GM12891 (cell line): ENCODE measurements around the gene RUNX1.
A peak's percentile ranks its signal among the peaks of the same experiment; 100 is the strongest.

Source experiments
- DNase-seq: peaks from one replicate; pipeline ENCODE4 v3.0.0; 2011; ENCODE audit warnings: low spot score; ENCODE audit not compliant: insufficient read length
- FAIRE-seq: peaks from 2 replicates; lab custom pipeline; 2011; peaks lifted over from hg19 to GRCh38; lab: Jason Lieb, UNC
- PAX5 ChIP-seq: IDR thresholded peaks from 2 replicates; pipeline ENCODE4 v1.6.1; 2011; ENCODE audit warnings: low read length, moderate library complexity, mild to moderate bottlenecking; ENCODE audit not compliant: insufficient read depth, severe bottlenecking
- POLR2A ChIP-seq: IDR thresholded peaks from 2 replicates; pipeline ENCODE4 v1.6.1; 2011; ENCODE audit warnings: low read depth, low read length, control low read depth
- POLR2AphosphoS5 ChIP-seq: IDR thresholded peaks from 2 replicates; pipeline ENCODE4 v1.6.1; 2011; ENCODE audit warnings: low read depth, low read length, control low read depth
- POU2F2 ChIP-seq: IDR thresholded peaks from 2 replicates; pipeline ENCODE4 v1.6.1; 2011; ENCODE audit warnings: low read depth, mild to moderate bottlenecking, control low read depth, low read length, moderate library complexity
- SPI1 ChIP-seq: IDR thresholded peaks from 2 replicates; pipeline ENCODE4 v1.6.1; 2011; ENCODE audit warnings: low read depth, low read length, control low read depth
- TAF1 ChIP-seq: IDR thresholded peaks from 2 replicates; pipeline ENCODE4 v1.6.1; 2011; ENCODE audit warnings: low read depth, low read length, control low read depth

RUNX1 gene

DNA sequence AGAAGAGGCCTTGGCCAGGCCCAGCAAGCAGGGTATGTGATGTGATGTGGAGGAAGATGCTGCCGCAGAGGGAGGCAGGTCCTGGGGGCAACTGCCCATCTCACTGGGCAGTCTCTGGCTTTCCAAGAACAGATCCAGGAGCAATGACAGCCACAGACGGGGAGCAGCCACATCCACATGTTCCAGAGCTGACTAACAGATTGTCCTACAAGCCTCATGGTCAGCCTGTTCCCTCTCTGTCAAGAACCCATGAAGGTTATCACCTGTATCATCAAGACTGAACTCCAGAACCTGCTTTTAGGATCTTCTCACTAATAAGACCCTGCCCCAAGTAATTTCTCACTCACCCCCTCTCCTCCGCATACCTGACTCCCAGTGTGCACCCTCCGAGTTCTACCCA, 187.8 kb downstream of the RUNX1 start:
- no peak for DNase-seq
- FAIRE-seq = no peak
- TF ChIP-seq POLR2A = 0 out of 2 replicates have a peak, but pooled peaks have one; percentile 62
- no peak for TF ChIP-seq SPI1
- TF ChIP-seq PAX5 = no peak
- no peak for TF ChIP-seq TAF1
- TF ChIP-seq POLR2AphosphoS5 = peak; percentile 88
- TF ChIP-seq POU2F2 = no peak

DNA sequence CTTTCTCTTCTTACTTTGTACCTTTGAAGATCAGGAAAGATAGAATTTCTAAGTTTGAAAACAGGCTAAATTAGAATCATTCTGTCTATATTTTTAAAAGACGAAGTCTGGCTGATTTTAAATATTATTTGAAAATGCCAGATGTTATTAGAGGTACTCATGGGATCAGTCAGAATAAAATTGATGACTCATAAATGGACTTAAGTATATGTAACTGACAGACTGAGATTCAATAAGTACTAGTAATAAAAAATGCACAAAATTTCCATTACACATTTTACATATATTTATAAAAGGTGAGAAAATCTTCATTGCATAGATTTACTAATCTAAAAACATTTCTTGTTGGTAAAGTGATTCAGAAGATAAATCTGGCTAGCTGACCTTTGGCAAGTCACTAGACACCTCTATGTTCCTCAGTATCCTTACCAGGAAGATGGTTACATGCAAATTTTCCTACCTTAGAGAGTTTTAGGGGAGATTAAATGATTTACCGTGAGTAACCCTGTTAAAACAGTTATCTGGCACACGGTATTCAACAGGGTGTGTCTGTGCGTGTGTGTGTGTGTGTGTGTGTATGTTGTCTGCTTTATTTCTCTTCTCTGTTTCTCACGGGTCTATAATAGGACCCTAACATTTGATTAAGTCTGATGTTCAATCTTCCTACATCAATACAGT, 189.0 kb downstream of the RUNX1 start:
- TF ChIP-seq POU2F2 (no peak), SPI1 (no peak), POLR2AphosphoS5 (no peak), TAF1 (no peak), PAX5 (no peak), POLR2A (no peak)
- no peak for DNase-seq
- no peak for FAIRE-seq

DNA sequence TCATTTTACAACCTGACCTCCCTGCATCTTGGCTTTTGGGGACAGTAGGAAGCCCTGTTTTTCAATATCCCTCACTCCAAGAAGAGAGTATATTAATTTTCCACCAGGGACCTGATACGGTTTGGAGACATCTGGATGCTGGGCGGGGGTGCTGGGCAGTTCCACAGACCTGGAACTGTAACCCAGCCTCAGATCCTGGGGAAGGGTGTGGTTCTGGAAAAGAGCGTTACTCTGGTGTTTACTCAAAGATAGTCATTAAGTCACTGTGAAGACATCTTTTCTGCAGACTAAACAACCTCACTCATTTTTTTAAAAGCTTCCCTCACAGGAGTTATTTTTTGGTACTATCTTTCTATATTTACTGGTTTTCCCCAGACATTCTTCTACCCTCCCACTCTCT, 190.5 kb downstream of the RUNX1 start:
- DNase-seq = no peak
- no peak for FAIRE-seq
- TF ChIP-seq SPI1 = no peak
- TF ChIP-seq POU2F2 = no peak
- no peak for TF ChIP-seq TAF1
- TF ChIP-seq PAX5 = no peak
- TF ChIP-seq POLR2AphosphoS5 = no peak
- TF ChIP-seq POLR2A = no peak

DNA sequence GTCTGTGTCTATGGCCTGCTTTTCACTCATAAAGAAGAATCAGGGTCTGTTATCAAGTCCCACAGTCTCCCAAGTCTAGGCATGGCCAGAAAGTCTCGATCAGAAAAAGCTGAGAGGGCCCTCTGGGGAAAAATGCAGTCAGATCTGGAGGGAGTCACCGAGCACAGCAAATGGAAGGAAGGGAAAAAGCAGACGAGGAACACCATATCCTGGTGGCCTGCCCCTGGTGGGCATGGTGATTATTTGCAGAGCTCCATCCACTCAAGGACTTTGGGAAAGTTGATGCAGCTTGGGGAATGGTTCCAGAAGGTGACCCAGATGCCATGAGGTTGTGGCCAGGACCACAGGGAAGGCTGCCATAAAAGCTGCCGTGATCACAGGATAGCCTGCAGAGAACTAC, 191.2 kb downstream of the RUNX1 start:
- DNase-seq (no peak), FAIRE-seq (no peak)
- no peak for TF ChIP-seq TAF1
- TF ChIP-seq POLR2A = no peak
- no peak for TF ChIP-seq SPI1
- no peak for TF ChIP-seq PAX5
- no peak for TF ChIP-seq POU2F2
- no peak for TF ChIP-seq POLR2AphosphoS5

DNA sequence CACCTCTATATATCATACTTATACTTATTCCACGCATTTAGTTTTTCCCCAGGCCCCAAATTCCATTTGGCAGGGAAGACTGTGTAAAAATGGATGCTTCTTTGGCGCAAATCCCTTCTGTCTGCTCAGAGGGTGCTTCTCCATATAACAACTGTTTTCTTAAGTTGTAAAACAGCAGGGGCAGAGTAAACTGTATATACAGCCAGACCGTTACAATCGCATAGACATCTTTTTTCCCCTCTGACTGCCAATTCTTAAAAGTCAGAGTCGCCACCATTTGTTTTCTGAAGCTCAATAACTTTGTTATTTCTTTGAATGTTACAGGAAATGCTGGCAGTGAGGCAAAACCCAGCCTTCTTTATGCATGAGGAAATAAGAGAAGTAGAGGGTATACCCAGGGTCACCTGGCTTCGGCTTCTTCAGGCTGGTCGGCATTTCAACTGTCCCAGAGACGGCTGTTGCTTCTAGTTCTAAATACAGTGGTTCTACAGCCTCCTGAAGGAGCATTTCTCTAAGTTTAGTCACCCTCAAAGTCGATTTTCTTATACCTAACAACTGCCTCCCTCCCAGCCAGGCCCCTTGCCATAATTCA, 191.9 kb downstream of the RUNX1 start:
- no peak for TF ChIP-seq POU2F2
- no peak for TF ChIP-seq SPI1
- no peak for TF ChIP-seq POLR2AphosphoS5
- TF ChIP-seq POLR2A = no peak
- no peak for TF ChIP-seq TAF1
- TF ChIP-seq PAX5 = no peak
- no peak for DNase-seq
- FAIRE-seq = no peak

DNA sequence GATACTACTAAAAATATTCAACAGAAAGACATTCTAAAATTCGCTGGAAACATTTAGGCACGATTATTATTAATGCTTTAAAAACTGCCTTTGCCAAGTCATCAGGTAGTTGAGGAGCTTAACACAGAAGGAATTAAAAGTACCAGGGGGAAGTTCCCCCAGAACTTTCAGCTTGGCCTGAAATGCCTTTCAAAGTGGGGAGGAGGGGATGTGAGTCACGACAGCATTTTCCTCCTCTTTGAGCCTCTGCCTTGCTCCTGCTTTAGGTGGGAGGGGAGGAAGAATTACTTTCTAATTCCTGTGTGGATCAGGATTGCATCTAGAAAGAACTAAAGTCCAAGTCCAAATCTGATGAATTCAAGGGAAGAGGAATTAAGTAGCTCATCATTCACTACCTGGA, 196.7 kb downstream of the RUNX1 start:
- TF ChIP-seq POLR2AphosphoS5 = no peak
- TF ChIP-seq POU2F2 = no peak
- TF ChIP-seq PAX5 = no peak
- no peak for TF ChIP-seq SPI1
- FAIRE-seq (no peak), DNase-seq (no peak)

DNA sequence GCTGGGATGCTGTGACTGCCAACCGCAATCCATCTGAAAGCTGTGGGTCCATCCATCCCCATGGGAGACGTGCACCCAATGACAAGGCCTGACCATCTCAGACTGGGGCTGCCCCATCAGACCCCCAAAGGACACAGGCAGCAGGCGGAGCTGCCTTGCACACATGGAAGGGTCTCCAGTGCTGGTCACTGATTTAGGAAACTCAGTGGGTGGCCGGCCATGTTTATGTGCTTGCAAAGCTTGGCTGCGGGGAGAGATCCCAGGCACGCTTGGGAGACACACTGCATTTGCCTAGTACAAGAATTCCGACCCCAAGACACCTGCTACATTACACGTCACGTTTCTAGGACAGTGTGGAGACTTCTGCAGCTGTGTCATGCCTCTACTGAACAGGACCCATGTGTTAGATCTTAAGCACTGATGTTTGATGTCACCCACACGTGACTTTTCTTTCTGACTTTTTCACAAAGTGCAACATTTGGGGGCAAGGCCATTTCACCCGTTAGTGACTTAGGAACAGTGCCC, 198.9 kb downstream of the RUNX1 start:
- no peak for TF ChIP-seq SPI1
- TF ChIP-seq POLR2A = no peak
- no peak for FAIRE-seq
- DNase-seq = no peak

DNA sequence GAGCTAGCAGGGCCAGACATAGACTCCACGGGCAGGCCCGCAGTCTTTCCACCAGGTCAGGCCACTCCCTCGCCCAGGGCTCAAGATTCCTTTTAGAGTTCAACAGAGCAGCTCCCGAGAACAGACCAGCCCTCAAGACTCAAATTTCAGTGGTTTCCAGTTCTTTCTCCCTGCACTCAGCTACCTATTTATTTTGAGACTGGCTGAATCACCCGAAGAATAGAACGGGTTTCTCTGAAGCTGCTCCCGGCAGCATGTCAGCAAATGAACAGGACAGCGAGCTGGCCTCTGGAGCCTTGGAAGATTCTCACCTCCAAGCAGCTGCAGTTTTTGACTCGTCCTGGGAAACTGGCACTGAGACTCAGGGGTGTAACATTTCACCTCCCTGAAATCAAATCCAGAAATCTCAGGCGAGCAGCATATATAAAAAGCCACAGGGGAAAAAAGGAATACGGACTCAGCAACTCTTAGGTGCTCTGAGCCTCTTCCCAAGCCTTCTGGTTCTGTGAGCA, 202.4 kb downstream of the RUNX1 start:
- FAIRE-seq (no peak), DNase-seq (no peak)
- TF ChIP-seq POU2F2 (no peak), PAX5 (no peak), SPI1 (no peak), POLR2AphosphoS5 (no peak), POLR2A (no peak), TAF1 (no peak)

DNA sequence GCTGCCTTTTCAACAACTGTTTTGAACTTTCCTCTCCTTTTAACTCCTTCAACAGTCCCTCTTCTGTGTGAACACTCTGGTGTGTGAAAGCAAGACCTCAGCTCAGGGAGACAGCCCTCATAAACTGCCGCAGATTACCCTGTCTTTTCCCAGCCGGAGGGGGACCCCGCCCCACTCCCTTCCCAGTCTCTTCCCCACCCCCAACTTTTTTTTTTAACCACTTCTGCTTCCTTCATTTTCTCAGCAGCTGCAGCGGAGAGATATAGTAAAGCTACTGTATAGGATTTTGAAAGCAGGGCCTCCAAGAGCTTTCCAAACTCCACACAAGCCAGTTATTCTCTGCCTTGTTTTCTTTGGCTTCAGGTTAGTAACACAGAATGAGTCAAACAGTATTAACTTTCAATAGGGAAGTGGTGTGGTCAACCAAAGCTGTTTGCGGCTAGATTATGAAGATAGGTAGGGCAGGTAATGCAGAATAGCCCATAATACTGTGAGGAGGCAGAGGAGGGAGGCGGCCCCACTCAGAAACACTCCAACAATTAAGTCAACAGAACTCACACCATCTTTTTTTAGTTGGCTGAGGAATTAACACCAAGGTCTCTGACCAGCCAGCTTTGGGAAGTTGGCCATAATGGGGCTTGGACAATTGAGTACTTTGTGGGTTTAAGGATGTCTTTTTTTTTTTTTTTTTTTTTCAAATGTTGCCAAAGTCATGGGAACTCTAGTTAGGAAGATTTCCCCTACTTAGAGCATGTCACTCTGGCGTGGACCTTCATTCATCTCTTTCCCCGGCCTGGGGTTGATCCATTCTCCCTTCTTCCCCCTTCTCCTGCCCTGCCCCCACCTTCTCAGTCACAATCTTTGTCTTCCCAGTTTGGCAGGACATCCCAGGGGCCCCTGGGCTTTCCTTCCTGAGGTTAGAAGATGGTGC, 203.3 kb downstream of the RUNX1 start:
- FAIRE-seq (peak; percentile 86), DNase-seq (peak; percentile 52)
- TF ChIP-seq POLR2A (no peak), TAF1 (no peak), POU2F2 (peak; percentile 67), SPI1 (peak; percentile 96), PAX5 (no peak)
